ENCODE measurements around the gene ARR3.

DNA sequence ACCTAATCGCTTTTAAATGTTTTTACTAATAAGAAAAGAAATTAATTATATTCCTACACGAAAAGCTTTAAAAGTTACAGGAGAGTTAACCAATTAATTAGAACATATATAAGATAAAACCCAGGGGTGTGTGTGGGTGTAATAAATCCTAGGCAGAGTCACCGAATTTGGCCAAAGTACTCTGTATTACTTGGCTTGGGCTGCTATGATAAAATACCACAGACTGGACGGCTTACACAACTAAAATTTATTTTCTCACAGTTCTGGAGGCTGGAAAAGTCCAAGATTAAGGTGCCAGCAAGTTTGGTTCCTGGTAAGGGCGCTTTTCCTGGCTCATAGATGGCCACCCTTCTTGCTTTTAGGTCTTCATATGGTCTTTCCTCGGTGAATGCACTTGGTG lies 23.3 kb upstream of the ARR3 start:
- TF ChIP-seq POLR2A (IDR thresholded peaks at IDR 0.05) (no peak), CTCF (IDR thresholded peaks at IDR 0.05) (no peak)
